GM23338 (cell line): ENCODE results near the gene PCSK4. TPM values are rescaled to one million over a fixed set of nuclear protein-coding genes. Genes with fewer than 3 reads are reported as not detected.
"Not testable (repeated sequence)": the region's sequence is repeated elsewhere in the genome, so short reads cannot be mapped to it uniquely, and the experiment has no call there.

Source experiments
- ATAC-seq: fragments of 200-7000 bp; cut with Tn5 transposase; 3 replicates; pipeline ENCODE4 v1.9.1; 2020
- DNase-seq: peaks from one replicate; pipeline ENCODE4 v3.0.0-alpha.2; 2015; ENCODE audit warnings: low spot score
- H2AFZ ChIP-seq: fragments of 200-600 bp; sonication (generic); 2 replicates; pipeline ENCODE4 v1.8.0; 2016; ENCODE audit warnings: antibody characterized with exemption, mild to moderate bottlenecking, moderate library complexity
- H3F3A ChIP-seq: fragments of 200-600 bp; sonication (generic); replicated peaks from 2 replicates; pipeline ENCODE4 v1.8.0; 2017; ENCODE audit warnings: antibody characterized with exemption, mixed run types, low read depth
- H3K27ac ChIP-seq: fragments of 200-600 bp; sonication (generic); 2 replicates; pipeline ENCODE4 v1.6.1; 2016; ENCODE audit warnings: low read depth
- H3K27me3 ChIP-seq: fragments of 200-600 bp; sonication (generic); 2 replicates; pipeline ENCODE4 v1.8.0; 2016; ENCODE audit warnings: mild to moderate bottlenecking, mixed run types, moderate library complexity; ENCODE audit not compliant: insufficient read depth
- H3K36me3 ChIP-seq: fragments of 200-600 bp; sonication (generic); 2 replicates; pipeline ENCODE4 v1.8.0; 2016; ENCODE audit warnings: mild to moderate bottlenecking; ENCODE audit not compliant: insufficient read depth
- H3K4me1 ChIP-seq: fragments of 200-600 bp; sonication (generic); 2 replicates; pipeline ENCODE4 v1.8.0; 2016; ENCODE audit warnings: mild to moderate bottlenecking, moderate library complexity; ENCODE audit not compliant: insufficient read depth
- H3K4me2 ChIP-seq: fragments of 200-600 bp; sonication (generic); 2 replicates; pipeline ENCODE4 v1.7.1; 2017; ENCODE audit warnings: mixed run types
- H3K4me3 ChIP-seq: fragments of 200-600 bp; sonication (generic); 2 replicates; pipeline ENCODE4 v1.6.1; 2016; ENCODE audit warnings: mixed run types
- H3K79me2 ChIP-seq: fragments of 200-600 bp; sonication (generic); replicated peaks from 2 replicates; pipeline ENCODE4 v1.8.0; 2017; ENCODE audit warnings: mild to moderate bottlenecking; ENCODE audit not compliant: insufficient read depth
- H3K9me2 ChIP-seq: fragments of 200-600 bp; sonication (generic); 2 replicates; pipeline ENCODE4 v1.8.0; 2017; ENCODE audit not compliant: insufficient read depth
- H4K20me1 ChIP-seq: fragments of 200-600 bp; sonication (generic); replicated peaks from 2 replicates; pipeline ENCODE4 v1.8.0; 2017; ENCODE audit warnings: mild to moderate bottlenecking; ENCODE audit not compliant: insufficient read depth
- H3K27ac Mint-ChIP-seq: 2 replicates; pipeline ENCODE4 v1.8.0; 2020; ENCODE audit warnings: inconsistent platforms, mild to moderate bottlenecking, moderate library complexity, mixed read lengths
- H3K27me3 Mint-ChIP-seq: 3 replicates; pipeline ENCODE4 v1.8.0; 2022; ENCODE audit warnings: low read depth, mild to moderate bottlenecking, moderate library complexity, mixed read lengths, inconsistent platforms; ENCODE audit not compliant: insufficient read depth, poor library complexity
- H3K36me3 Mint-ChIP-seq: 3 replicates; pipeline ENCODE4 v1.8.0; 2021; ENCODE audit warnings: low read depth, mild to moderate bottlenecking, inconsistent platforms, moderate library complexity, mixed read lengths
- H3K4me1 Mint-ChIP-seq: 3 replicates; pipeline ENCODE4 v1.8.0; 2020; ENCODE audit warnings: mild to moderate bottlenecking, inconsistent platforms, mixed read lengths
- H3K4me3 Mint-ChIP-seq: 3 replicates; pipeline ENCODE4 v1.8.0; 2021; ENCODE audit warnings: moderate library complexity, mild to moderate bottlenecking, inconsistent platforms, mixed read lengths
- H3K9me3 Mint-ChIP-seq: 3 replicates; pipeline ENCODE4 v1.8.0; 2020; ENCODE audit warnings: moderate library complexity, mild to moderate bottlenecking, inconsistent platforms, mixed read lengths
- CREB1 ChIP-seq: fragments of 250-450 bp; sonication (Bioruptor Pico); IDR thresholded peaks from 2 replicates; pipeline ENCODE4 v1.5.0; 2020; ENCODE audit warnings: low read depth, mild to moderate bottlenecking, moderate library complexity
- CTCF ChIP-seq, 2 experiments: fragments of 200-600 bp in 1 of 2; sonication (generic) in 1 of 2; conservative IDR thresholded peaks; 2 replicates each; pipeline versions ENCODE4 v1.5.1 to v1.6.1; 2016 to 2017; ENCODE audit warnings: antibody characterized with exemption in 2 of 2, low read depth in 2 of 2, mild to moderate bottlenecking in 2 of 2, moderate library complexity in 1 of 2
- ETS1 ChIP-seq: IDR thresholded peaks from 2 replicates; pipeline ENCODE4 v1.6.1; 2016; ENCODE audit warnings: antibody characterized with exemption
- EZH2 ChIP-seq: fragments of 200-600 bp; sonication (generic); IDR thresholded peaks from one replicate; pipeline ENCODE4 v1.8.0; 2017; ENCODE audit warnings: antibody characterized with exemption, mild to moderate bottlenecking, low read depth; ENCODE audit not compliant: unreplicated experiment
- EZH2phosphoT487 ChIP-seq: fragments of 200-600 bp; sonication (generic); IDR thresholded peaks from one replicate; pipeline ENCODE4 v1.8.1; 2018; ENCODE audit warnings: antibody characterized with exemption; ENCODE audit not compliant: unreplicated experiment
- JUNB ChIP-seq: IDR thresholded peaks from one replicate; pipeline ENCODE4 v1.6.1; 2016; ENCODE audit warnings: antibody characterized with exemption; ENCODE audit not compliant: unreplicated experiment
- NANOG ChIP-seq: IDR thresholded peaks from 2 replicates; pipeline ENCODE4 v1.6.1; 2016; ENCODE audit warnings: antibody characterized with exemption, borderline replicate concordance
- POLR2AphosphoS5 ChIP-seq: IDR thresholded peaks from 2 replicates; pipeline ENCODE4 v1.6.1; 2016; ENCODE audit warnings: antibody characterized with exemption, low read depth
- REST ChIP-seq: IDR thresholded peaks from one replicate; pipeline ENCODE4 v1.6.1; 2018; ENCODE audit warnings: antibody characterized with exemption; ENCODE audit not compliant: unreplicated experiment
- STAT1 ChIP-seq: IDR thresholded peaks from one replicate; pipeline ENCODE4 v1.6.1; 2016; ENCODE audit warnings: antibody characterized with exemption; ENCODE audit not compliant: unreplicated experiment
- ZNF114 ChIP-seq: fragments of 250-450 bp; sonication (Bioruptor Pico); IDR thresholded peaks from 2 replicates; pipeline ENCODE4 v1.5.0; 2020; ENCODE audit warnings: mild to moderate bottlenecking, moderate library complexity
- ZNF331 ChIP-seq: fragments of 250-450 bp; sonication (Bioruptor Pico); IDR thresholded peaks from 2 replicates; pipeline ENCODE4 v1.5.0; 2020; ENCODE audit warnings: low read depth, mild to moderate bottlenecking, moderate library complexity
- polyA plus RNA-seq: library from polyadenylated mRNA; unstranded; fragments of >200 nt; fragmentation: Nextera tagmentation; extraction: Ambion mirVana; gene quantifications from 2 replicates; pipeline ENCODE4 v1.2.1, GENCODE V29; 2016
- total RNA-seq: library from RNA; depleted of rRNA; stranded (reverse); fragments of >200 nt; shearing (Covaris generic); gene quantifications from 2 replicates; pipeline ENCODE4 v1.2.3, GENCODE V29; 2014

The PCSK4 gene
- total and polyA plus RNA-seq, 2 experiments from 2014 or later, result 3.8 to 15.1 TPM

GRCh38 chr19:1539749-1540148 lies 49.6 kb upstream of the PCSK4 start:
- H3K27ac Mint-ChIP-seq, H3K4me2 ChIP-seq, H3K79me2 ChIP-seq, H3K27ac ChIP-seq, H3K4me3 ChIP-seq, H3K4me1 Mint-ChIP-seq, H3F3A ChIP-seq, H4K20me1 ChIP-seq, H3K4me3 Mint-ChIP-seq, H3K9me3 Mint-ChIP-seq, ATAC-seq, H2AFZ ChIP-seq, H3K9me2 ChIP-seq, H3K36me3 ChIP-seq, H3K36me3 Mint-ChIP-seq, DNase-seq, H3K27me3 ChIP-seq, H3K4me1 ChIP-seq: not testable (repeated sequence)
- peaks cover 11% of the 10 kb centered on the region for H3K27me3 Mint-ChIP-seq

GRCh38 chr19:1538978-1539377 lies 48.8 kb upstream of the PCSK4 start:
- DNase-seq, result no peak
- no peaks in the 10 kb centered on the region for H3K9me3 Mint-ChIP-seq
- no peaks in the 10 kb centered on the region for H3K4me1 ChIP-seq
- no peak overlapping the region for H3K4me2 ChIP-seq
- no peak for TF ChIP-seq ZNF331
- no peak for TF ChIP-seq CREB1
- TF ChIP-seq POLR2AphosphoS5, result no peak
- TF ChIP-seq CTCF (conservative IDR thresholded peaks at IDR 0.05; ENCODE audit: low read depth in 2 of 2), result no peak
- TF ChIP-seq JUNB, result no peak
- TF ChIP-seq ETS1, result no peak
- no peak for TF ChIP-seq ZNF114
- TF ChIP-seq EZH2phosphoT487, result no peak
- no peak for TF ChIP-seq REST
- TF ChIP-seq NANOG, result no peak
- no peak for TF ChIP-seq STAT1
- no peak for TF ChIP-seq EZH2
- H3F3A ChIP-seq, result no peaks in the 10 kb centered on the region
- H3K27me3 ChIP-seq, result no peaks in the 10 kb centered on the region
- H3K27ac ChIP-seq, result no peak overlapping the region
- H3K4me3 ChIP-seq, result no peak overlapping the region
- no peak for ATAC-seq
- H3K4me3 Mint-ChIP-seq, result no peak overlapping the region
- no peak overlapping the region for H3K27ac Mint-ChIP-seq
- peaks cover 8% of the 10 kb centered on the region for H3K27me3 Mint-ChIP-seq
- H3K9me2 ChIP-seq, result no peaks in the 10 kb centered on the region
- H2AFZ ChIP-seq, result no peak overlapping the region
- H3K36me3 Mint-ChIP-seq, result no peaks in the 10 kb centered on the region
- 0 out of 3 replicates have a peak, but pooled peaks cover 2% of the 10 kb centered on the region for H3K4me1 Mint-ChIP-seq
- H3K79me2 ChIP-seq, result no peaks in the 10 kb centered on the region
- no peaks in the 10 kb centered on the region for H4K20me1 ChIP-seq
- H3K36me3 ChIP-seq, result no peaks in the 10 kb centered on the region

- not testable (repeated sequence) for H3K4me2 ChIP-seq, H3K27me3 ChIP-seq, H3K79me2 ChIP-seq, H3K4me1 ChIP-seq, H3F3A ChIP-seq, H3K27me3 Mint-ChIP-seq, H3K9me2 ChIP-seq, ATAC-seq, DNase-seq, H3K4me1 Mint-ChIP-seq, H3K4me3 Mint-ChIP-seq, H3K36me3 Mint-ChIP-seq, H4K20me1 ChIP-seq, H3K27ac Mint-ChIP-seq, H3K36me3 ChIP-seq, H2AFZ ChIP-seq, H3K4me3 ChIP-seq, H3K27ac ChIP-seq, H3K9me3 Mint-ChIP-seq
These were observed 45.5 kb upstream of the PCSK4 start for GRCh38 chr19:1535699-1536098.
